GM12878 (cell line): Measurements from ENCODE around the gene WDR76. TPM values are rescaled to one million over a fixed set of nuclear protein-coding genes. Genes with fewer than 3 reads are reported as not detected.

ENCODE experiments used
- BHLHE40 ChIP-seq, 2 experiments: fragments of 450-650 bp in 1 of 2; IDR thresholded peaks; 2 replicates each; pipeline ENCODE4 v1.6.1; 2011 to 2017; ENCODE audit warnings: low read depth in 2 of 2, borderline replicate concordance in 1 of 2, improper control_type of control experiment in 1 of 2, low read length in 1 of 2, mild to moderate bottlenecking in 1 of 2
- CHD4 ChIP-seq: fragments of 200-600 bp; sonication (generic); IDR thresholded peaks from 2 replicates; pipeline ENCODE4 v1.6.1; 2016; ENCODE audit warnings: mild to moderate bottlenecking
- FOXK2 ChIP-seq: fragments of 450-650 bp; IDR thresholded peaks from 2 replicates; pipeline ENCODE4 v1.6.1; 2017; ENCODE audit warnings: mild to moderate bottlenecking, moderate library complexity
- IKZF1 ChIP-seq: fragments of 450-650 bp; conservative IDR thresholded peaks from 2 replicates; pipeline ENCODE4 v1.6.1; 2017; ENCODE audit warnings: antibody characterized with exemption, mild to moderate bottlenecking
- LARP7 ChIP-seq: fragments of 450-650 bp; IDR thresholded peaks from 2 replicates; pipeline ENCODE4 v1.6.1; 2017; ENCODE audit warnings: mild to moderate bottlenecking
- MYB ChIP-seq: fragments of 150-350 bp; IDR thresholded peaks from 2 replicates; pipeline ENCODE4 v1.6.1; 2014; ENCODE audit warnings: mild to moderate bottlenecking, low read depth, low read length, borderline replicate concordance
- NBN ChIP-seq: fragments of 450-650 bp; IDR thresholded peaks from 2 replicates; pipeline ENCODE4 v1.6.1; 2016
- NRF1 ChIP-seq: conservative IDR thresholded peaks from 2 replicates; pipeline ENCODE4 v1.6.1; 2011; ENCODE audit warnings: mild to moderate bottlenecking, low read depth, low read length, improper control_type of control experiment
- POLR2AphosphoS5 ChIP-seq: IDR thresholded peaks from 2 replicates; pipeline ENCODE4 v1.6.1; 2011; ENCODE audit warnings: mild to moderate bottlenecking, low read length, inconsistent platforms
- RAD21 ChIP-seq: IDR thresholded peaks from 2 replicates; pipeline ENCODE4 v1.6.1; 2011; ENCODE audit warnings: mild to moderate bottlenecking, low read depth, low read length, moderate library complexity; ENCODE audit not compliant: insufficient read depth
- RAD51 ChIP-seq: fragments of 450-650 bp; IDR thresholded peaks from 2 replicates; pipeline ENCODE4 v1.6.1; 2016; ENCODE audit warnings: moderate library complexity, mild to moderate bottlenecking, inconsistent platforms
- SIN3A ChIP-seq: IDR thresholded peaks from 2 replicates; pipeline ENCODE4 v1.6.1; 2012; ENCODE audit warnings: low read depth, low read length, improper control_type of control experiment
- SMAD5 ChIP-seq: IDR thresholded peaks from 2 replicates; pipeline ENCODE4 v1.6.1; 2016; ENCODE audit warnings: antibody characterized with exemption, low read depth
- SPI1 ChIP-seq: IDR thresholded peaks from 2 replicates; pipeline ENCODE4 v1.6.1; 2011; ENCODE audit warnings: low read depth, mild to moderate bottlenecking, low read length, moderate library complexity, borderline replicate concordance; ENCODE audit not compliant: insufficient read depth
- SREBF2 ChIP-seq: IDR thresholded peaks from 2 replicates; pipeline ENCODE4 v1.6.1; 2012; ENCODE audit warnings: mild to moderate bottlenecking, low read length
- STAT1 ChIP-seq: fragments of 450-650 bp; conservative IDR thresholded peaks from 2 replicates; pipeline ENCODE4 v1.6.1; 2014; ENCODE audit warnings: antibody characterized with exemption, mild to moderate bottlenecking
- polyA plus RNA-seq, 11 experiments: library from polyadenylated mRNA; depleted of rRNA in 4 of 11; unstranded in 6 of 11; stranded (reverse) in 5 of 11; fragments of >200 nt; fragmentation: Nextera tagmentation in 4 of 11; fragmentation: Illumina TruSeq in 1 of 11; extraction: Ambion mirVana in 4 of 11; extraction: Trizol in 1 of 11; gene quantifications; 1 replicate in 1 of 11; 2 replicates in 10 of 11; pipeline versions ENCODE4 v1.2.1 to v1.2.3, GENCODE V29; 2011 to 2016; ENCODE audit warnings: inconsistent platforms in 2 of 11, missing spikeins in 2 of 11, low read depth in 1 of 11
- total RNA-seq, 4 experiments: library from RNA; depleted of rRNA in 3 of 4; stranded (reverse); fragments of >200 nt in 3 of 4; fragmentation: Illumina TruSeq in 1 of 4; extraction: Trizol in 1 of 4; gene quantifications; 2 replicates each; pipeline versions ENCODE4 v1.2.1 to v1.2.3, GENCODE V29; 2013 to 2021
- TF ChIP-seq, protein P1 (sequence below): IDR thresholded peaks from 2 replicates; pipeline ENCODE4 v1.6.1; 2012; ENCODE audit warnings: low read depth, low read length, improper control_type of control experiment
- TF ChIP-seq, protein P2 (sequence below): IDR thresholded peaks from 2 replicates; pipeline ENCODE4 v1.6.1; 2011; ENCODE audit warnings: low read depth, mild to moderate bottlenecking, low read length, moderate library complexity, borderline replicate concordance; ENCODE audit errors: extremely low read depth
- TF ChIP-seq, protein P3 (sequence below): IDR thresholded peaks from 2 replicates; pipeline ENCODE4 v1.6.1; 2012; ENCODE audit warnings: low read depth, low read length, improper control_type of control experiment
- TF ChIP-seq, protein P4 (sequence below): fragments of 450-650 bp; IDR thresholded peaks from 2 replicates; pipeline ENCODE4 v1.6.1; 2017; ENCODE audit warnings: borderline replicate concordance
- TF ChIP-seq, protein P5 (sequence below): fragments of 450-650 bp; IDR thresholded peaks from 2 replicates; pipeline ENCODE4 v1.6.1; 2017; ENCODE audit warnings: low read depth, mild to moderate bottlenecking, moderate library complexity

WDR76 gene
- total and polyA plus RNA-seq, 10 of the 15 experiments (the other 5 are each of a cell fraction or from before 2014, with no cell fraction given): 8.0 to 59.7 (median 34.5) TPM

DNA sequence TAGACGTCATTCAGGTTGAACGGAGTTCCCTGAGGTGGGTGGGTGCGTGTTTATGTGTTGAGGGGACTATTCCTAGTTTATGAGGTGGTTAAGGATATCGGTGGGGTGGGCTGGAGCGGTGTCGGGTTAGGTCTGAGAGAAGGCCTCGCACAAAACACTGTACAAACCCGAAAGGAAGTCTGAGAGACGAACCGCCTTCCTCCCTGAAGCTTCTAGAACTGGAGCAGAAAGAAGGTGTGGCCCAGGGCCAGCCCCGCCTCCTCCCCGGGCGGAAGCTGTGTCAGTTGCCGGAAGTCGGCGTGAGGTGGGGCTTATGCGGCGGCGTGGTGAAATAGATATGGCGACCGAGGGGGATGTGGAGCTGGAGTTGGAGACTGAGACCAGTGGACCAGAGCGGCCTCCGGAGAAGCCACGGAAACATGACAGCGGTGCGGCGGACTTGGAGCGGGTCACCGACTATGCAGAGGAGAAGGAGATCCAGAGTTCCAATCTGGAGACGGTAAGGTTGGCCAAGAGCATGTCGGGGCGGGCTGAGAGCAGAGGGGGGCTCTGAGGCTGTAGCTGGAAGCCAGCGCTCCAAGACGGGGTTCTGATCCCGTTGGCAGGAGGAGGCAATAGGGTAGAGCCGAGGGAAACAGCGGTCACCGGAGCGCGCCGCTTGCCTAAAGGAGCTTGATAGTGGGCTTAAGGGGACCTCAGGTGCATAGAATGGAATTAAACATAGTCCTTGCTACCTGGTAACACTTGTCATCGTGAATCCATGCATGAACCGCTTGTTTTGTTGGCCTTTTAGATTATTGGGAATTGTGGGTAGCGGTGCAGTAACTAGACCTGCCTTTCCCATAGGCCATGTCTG, 26.3 kb upstream of the WDR76 start, which contains the start of gene HYPK (continued):
- TF ChIP-seq, protein P1, sequence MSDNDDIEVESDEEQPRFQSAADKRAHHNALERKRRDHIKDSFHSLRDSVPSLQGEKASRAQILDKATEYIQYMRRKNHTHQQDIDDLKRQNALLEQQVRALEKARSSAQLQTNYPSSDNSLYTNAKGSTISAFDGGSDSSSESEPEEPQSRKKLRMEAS: peak; percentile 87
- TF ChIP-seq FOXK2 (peak; percentile 34; the same call in 1 of the 2 replicates), SMAD5 (peak; percentile 93), POLR2AphosphoS5 (peak; percentile 93), SREBF2 (0 out of 2 replicates have a peak, but pooled peaks have one; percentile 18), CHD4 (no peak), NRF1 (no peak), LARP7 (no peak), RAD51 (no peak), IKZF1 (peak; percentile 31), RAD21 (no peak), SPI1 (peak; percentile 35; the same call in 1 of the 2 replicates), STAT1 (no peak), SIN3A (peak; percentile 87; the same call in 1 of the 2 replicates), BHLHE40 (IDR thresholded peaks at IDR 0.05; ENCODE audit: borderline replicate concordance in 1 of 2, low read depth in 2 of 2, low read length in 1 of 2) (no peak), NBN (peak; percentile 84), MYB (no peak)
- TF ChIP-seq, protein P2, sequence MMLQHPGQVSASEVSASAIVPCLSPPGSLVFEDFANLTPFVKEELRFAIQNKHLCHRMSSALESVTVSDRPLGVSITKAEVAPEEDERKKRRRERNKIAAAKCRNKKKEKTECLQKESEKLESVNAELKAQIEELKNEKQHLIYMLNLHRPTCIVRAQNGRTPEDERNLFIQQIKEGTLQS: no peak
- TF ChIP-seq, protein P3, sequence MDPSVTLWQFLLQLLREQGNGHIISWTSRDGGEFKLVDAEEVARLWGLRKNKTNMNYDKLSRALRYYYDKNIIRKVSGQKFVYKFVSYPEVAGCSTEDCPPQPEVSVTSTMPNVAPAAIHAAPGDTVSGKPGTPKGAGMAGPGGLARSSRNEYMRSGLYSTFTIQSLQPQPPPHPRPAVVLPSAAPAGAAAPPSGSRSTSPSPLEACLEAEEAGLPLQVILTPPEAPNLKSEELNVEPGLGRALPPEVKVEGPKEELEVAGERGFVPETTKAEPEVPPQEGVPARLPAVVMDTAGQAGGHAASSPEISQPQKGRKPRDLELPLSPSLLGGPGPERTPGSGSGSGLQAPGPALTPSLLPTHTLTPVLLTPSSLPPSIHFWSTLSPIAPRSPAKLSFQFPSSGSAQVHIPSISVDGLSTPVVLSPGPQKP: peak; percentile 84
- TF ChIP-seq, protein P4, sequence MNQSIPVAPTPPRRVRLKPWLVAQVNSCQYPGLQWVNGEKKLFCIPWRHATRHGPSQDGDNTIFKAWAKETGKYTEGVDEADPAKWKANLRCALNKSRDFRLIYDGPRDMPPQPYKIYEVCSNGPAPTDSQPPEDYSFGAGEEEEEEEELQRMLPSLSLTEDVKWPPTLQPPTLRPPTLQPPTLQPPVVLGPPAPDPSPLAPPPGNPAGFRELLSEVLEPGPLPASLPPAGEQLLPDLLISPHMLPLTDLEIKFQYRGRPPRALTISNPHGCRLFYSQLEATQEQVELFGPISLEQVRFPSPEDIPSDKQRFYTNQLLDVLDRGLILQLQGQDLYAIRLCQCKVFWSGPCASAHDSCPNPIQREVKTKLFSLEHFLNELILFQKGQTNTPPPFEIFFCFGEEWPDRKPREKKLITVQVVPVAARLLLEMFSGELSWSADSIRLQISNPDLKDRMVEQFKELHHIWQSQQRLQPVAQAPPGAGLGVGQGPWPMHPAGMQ: no peak
- TF ChIP-seq, protein P5, sequence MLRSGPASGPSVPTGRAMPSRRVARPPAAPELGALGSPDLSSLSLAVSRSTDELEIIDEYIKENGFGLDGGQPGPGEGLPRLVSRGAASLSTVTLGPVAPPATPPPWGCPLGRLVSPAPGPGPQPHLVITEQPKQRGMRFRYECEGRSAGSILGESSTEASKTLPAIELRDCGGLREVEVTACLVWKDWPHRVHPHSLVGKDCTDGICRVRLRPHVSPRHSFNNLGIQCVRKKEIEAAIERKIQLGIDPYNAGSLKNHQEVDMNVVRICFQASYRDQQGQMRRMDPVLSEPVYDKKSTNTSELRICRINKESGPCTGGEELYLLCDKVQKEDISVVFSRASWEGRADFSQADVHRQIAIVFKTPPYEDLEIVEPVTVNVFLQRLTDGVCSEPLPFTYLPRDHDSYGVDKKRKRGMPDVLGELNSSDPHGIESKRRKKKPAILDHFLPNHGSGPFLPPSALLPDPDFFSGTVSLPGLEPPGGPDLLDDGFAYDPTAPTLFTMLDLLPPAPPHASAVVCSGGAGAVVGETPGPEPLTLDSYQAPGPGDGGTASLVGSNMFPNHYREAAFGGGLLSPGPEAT: peak; percentile 85
